Activated T-helper 1 cell treated with Interleukin-2 at 50 U/mL for 16 hours (primary cell): ENCODE measurements around the gene CSF3.
A peak's percentile ranks its signal among the peaks of the same experiment; 100 is the strongest.

ENCODE experiments used
- DNase-seq: peaks from one replicate; pipeline ENCODE4 v3.0.0-alpha.2; 2020; ENCODE audit warnings: low read depth

Gene CSF3, protein sequence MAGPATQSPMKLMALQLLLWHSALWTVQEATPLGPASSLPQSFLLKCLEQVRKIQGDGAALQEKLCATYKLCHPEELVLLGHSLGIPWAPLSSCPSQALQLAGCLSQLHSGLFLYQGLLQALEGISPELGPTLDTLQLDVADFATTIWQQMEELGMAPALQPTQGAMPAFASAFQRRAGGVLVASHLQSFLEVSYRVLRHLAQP

DNA sequence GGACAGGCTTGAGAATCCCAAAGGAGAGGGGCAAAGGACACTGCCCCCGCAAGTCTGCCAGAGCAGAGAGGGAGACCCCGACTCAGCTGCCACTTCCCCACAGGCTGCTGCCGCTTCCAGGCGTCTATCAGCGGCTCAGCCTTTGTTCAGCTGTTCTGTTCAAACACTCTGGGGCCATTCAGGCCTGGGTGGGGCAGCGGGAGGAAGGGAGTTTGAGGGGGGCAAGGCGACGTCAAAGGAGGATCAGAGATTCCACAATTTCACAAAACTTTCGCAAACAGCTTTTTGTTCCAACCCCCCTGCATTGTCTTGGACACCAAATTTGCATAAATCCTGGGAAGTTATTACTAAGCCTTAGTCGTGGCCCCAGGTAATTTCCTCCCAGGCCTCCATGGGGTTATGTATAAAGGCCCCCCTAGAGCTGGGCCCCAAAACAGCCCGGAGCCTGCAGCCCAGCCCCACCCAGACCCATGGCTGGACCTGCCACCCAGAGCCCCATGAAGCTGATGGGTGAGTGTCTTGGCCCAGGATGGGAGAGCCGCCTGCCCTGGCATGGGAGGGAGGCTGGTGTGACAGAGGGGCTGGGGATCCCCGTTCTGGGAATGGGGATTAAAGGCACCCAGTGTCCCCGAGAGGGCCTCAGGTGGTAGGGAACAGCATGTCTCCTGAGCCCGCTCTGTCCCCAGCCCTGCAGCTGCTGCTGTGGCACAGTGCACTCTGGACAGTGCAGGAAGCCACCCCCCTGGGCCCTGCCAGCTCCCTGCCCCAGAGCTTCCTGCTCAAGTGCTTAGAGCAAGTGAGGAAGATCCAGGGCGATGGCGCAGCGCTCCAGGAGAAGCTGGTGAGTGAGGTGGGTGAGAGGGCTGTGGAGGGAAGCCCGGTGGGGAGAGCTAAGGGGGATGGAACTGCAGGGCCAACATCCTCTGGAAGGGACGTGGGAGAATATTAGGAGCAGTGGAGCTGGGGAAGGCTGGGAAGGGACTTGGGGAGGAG is at the start of gene CSF3:
TSS of gene CSF3 (plus strand) at position 436 of the 993 bp plus-strand sequence. CDS start at position 471, 35 bp downstream.
- DNase-seq = no peak

- no peak for DNase-seq
Measured at GRCh38 chr17:39966771-39967170, 48.5 kb upstream of the CSF3 start.

GRCh38 chr17:39968761-39969160 is 46.5 kb upstream of the CSF3 start:
- DNase-seq = no peak

- no peak for DNase-seq
Measured at GRCh38 chr17:39969375-39969774, 45.9 kb upstream of the CSF3 start.

GRCh38 chr17:39970157-39970692 is 45.0 kb upstream of the CSF3 start:
- no peak for DNase-seq

DNA sequence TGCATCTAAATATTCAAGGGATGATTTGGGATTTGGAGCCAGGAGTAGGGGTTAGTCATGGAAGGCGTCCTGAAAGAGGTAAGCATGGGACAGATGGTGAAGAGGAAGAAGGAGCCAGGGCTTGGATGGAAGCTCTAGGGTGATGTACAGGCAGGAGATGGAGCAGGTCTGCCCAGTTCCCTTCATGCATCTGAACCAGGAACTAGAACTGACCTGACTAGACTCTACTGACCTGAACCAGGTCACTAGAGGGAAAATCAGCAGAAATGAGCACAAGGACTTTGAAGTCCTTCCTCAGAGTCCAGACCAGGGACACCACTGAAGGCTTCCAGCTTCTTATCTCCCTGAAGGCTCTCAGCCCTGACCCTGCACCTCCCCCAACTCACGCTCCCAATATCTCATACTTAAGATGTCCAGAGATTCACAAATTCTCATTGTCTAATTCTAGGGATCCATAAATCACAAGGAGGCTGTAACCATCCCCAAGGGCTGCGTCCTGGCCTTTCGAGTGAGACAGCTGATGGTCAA is 44.1 kb upstream of the CSF3 start:
- DNase-seq = no peak

- DNase-seq = no peak
Measured at GRCh38 chr17:39972271-39972670, 43.0 kb upstream of the CSF3 start.

DNA sequence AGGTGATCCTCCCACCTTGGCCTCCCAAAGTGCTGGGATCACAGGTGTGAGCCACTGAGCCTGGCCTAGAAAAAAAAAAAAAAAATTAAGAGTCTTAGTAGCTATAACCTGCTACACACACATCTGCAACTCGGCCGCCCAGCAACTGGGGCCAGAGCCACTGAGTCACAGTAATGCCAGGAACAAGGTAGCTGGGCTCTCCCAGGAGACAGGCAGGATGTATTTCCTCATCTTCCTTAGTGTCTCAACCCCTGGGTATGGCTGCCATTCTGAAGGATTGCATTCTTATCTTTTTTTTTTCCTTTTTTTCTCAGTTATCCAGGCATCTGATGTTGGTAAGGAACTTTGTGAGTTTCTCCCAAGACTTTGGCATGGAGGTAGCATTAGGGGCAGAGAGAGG is 41.7 kb upstream of the CSF3 start:
- no peak for DNase-seq

- no peak for DNase-seq
Measured at GRCh38 chr17:39974433-39974832, 40.8 kb upstream of the CSF3 start.

- no peak for DNase-seq
Measured at GRCh38 chr17:39975801-39976200, 39.4 kb upstream of the CSF3 start.

DNA sequence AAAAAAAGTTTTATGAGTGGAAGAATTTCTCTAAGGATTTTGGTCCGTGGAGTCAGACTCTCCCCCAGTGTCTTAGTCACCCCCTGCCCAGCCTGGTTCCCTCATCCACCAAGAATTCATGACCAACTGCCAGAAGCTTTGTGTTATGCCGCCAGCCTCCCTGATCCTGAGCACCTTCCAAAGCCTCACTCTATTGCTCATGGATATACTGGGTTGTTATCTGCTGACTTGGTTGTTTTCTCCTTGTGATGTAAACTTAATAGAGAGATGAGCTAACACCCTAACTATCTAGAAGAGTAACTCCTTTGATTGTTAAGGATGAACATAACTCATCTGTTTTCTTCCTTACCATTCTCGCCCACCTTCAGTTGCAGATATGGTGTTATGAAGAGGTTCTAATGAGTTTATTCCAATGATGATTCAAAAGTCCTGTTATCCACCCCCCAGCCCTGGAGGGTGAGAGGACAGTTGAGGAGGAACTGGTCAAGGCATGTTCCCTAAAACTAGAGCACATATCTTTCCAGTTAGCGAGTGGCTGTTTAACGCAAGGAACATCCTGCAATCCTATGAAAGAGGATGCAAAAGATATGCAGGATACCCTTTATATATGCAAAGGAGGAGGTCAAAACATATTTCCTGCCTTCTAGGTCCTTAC is 36.1 kb upstream of the CSF3 start:
- no peak for DNase-seq

DNA sequence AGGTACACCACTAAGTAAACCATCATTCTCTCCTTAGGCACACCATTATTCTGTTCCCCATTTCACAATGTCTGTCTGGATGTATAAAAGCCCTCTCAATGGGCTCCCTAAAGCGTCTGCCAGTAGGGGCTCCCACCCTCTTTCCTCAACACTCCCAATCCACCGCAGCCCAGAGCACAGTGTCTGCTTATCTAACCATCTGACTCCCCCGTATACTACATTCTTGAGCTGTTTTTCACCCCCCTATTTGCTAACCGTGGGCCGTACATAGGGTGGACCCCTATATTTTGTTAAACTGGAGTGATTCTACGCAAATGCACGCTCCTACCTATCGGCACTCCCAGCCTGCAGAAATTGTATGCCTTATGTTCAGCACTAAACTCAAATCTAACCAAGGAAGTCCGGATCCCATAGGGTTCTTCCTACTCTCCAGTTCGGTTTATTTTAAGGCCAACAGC is 35.3 kb upstream of the CSF3 start:
- DNase-seq = no peak

GRCh38 chr17:39980351-39981206 is 34.7 kb upstream of the CSF3 start, which contains the start of gene PSMD3:
Gene PSMD3, plus strand, starts transcription at chr17:39980807. Its CDS starts 164 bp downstream, at chr17:39980971.
- DNase-seq = peak; percentile 93

DNA sequence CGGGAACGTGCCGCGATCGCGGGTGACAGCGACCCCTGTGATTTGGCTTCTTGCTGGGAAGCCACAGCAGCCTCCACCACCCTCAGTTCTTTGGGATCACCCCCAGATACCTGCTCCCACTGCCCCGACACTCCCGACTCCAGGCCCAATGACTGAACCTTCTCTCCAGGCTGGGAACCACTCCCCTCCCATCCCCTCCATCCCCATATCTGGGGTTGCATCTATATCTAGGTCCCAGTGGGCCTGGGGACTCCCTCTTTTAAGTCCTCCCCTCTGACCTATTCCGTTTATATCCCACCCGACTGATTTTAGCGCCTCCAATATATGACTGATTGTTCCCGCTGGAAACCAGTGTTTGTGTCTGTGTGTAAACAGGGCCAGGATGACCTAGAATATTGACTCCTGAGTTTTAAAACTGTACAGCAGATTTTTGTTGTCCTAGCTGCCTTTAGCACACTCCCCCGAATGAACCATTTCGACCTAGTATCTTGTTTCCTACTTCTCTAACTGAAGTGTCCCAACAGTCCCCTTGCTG is 34.0 kb upstream of the CSF3 start:
- DNase-seq = no peak

DNA sequence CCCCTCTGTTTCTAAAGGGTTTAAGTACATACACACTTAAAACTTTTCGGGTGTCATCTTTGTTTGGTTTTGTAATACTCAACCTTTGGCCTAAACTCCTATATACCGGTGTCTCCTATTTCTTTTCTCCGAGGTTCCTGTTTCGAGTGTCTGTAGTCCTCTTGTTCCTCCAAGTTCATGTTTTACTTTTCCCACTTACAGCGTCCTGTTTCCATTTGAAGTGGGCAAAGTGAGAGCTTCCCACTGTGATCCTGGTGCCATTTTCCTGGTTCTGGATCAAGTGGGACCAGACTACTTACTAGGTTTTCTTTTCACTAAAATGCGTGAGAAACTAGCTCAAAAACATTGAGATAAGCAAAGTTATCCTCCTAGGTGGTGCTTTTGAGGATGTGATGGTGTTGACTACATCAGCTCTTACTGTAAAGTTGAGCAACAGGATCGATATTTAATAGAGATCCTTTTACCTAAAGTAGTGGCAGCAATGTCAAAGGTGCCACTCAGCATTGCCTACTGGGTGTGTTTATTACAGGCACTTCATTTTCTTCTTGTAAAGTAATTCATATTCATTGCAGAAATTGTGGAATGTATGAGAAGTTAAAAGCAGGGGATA is 33.4 kb upstream of the CSF3 start:
- no peak for DNase-seq

- DNase-seq = no peak
Measured at GRCh38 chr17:39988206-39988810, 26.9 kb upstream of the CSF3 start.

- no peak for DNase-seq
Measured at GRCh38 chr17:39994448-39994847, 20.8 kb upstream of the CSF3 start.

GRCh38 chr17:39995438-39995837 is 19.8 kb upstream of the CSF3 start:
- no peak for DNase-seq

DNA sequence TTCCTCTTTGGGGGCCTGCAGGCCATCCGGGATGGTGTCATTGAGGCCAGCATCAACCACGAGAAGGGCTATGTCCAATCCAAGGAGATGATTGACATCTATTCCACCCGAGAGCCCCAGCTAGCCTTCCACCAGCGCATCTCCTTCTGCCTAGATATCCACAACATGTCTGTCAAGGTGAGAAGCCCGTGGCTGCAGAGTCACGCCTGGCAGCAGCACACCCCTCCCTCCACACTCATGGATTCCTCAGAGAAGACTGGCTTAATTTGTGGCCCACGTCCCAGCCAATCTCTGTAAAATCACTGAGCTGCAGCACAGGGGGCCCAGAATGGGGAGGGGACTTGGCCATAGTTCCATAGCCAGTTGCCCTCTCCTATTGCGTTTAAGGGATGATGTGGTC is 19.1 kb upstream of the CSF3 start:
- no peak for DNase-seq

GRCh38 chr17:39996800-39997199 is 18.4 kb upstream of the CSF3 start:
- DNase-seq = no peak
